Lower lobe of right lung (tissue), 2 donors: ENCODE measurements around the gene COQ4. TPM values are rescaled to one million over a fixed set of nuclear protein-coding genes. Genes with fewer than 3 reads are reported as not detected.

Experiments used
- ATAC-seq, 2 donors: fragments of 200-7000 bp; cut with Tn5 transposase; one replicate each; pipeline ENCODE4 v1.9.1; 2020 to 2022; ENCODE audit warnings: mild to moderate bottlenecking in 2 of 2, moderate library complexity in 2 of 2
- DNase-seq: peaks from one replicate; pipeline ENCODE4 v3.0.0-alpha.2; 2020
- H3K27ac ChIP-seq: fragments of 200-600 bp; one replicate; pipeline ENCODE4 v1.8.0; 2022
- H3K27me3 ChIP-seq: fragments of 200-600 bp; one replicate; pipeline ENCODE4 v1.8.0; 2022; ENCODE audit warnings: low read depth
- H3K36me3 ChIP-seq: fragments of 200-600 bp; one replicate; pipeline ENCODE4 v1.8.0; 2022; ENCODE audit warnings: mild to moderate bottlenecking
- H3K4me1 ChIP-seq: fragments of 200-600 bp; one replicate; pipeline ENCODE4 v1.8.0; 2022
- H3K4me3 ChIP-seq: fragments of 200-600 bp; one replicate; pipeline ENCODE4 v1.8.0; 2022; ENCODE audit warnings: mild to moderate bottlenecking
- H3K9me3 ChIP-seq: fragments of 200-600 bp; one replicate; pipeline ENCODE4 v1.8.0; 2022
- CTCF ChIP-seq: fragments of 200-600 bp; IDR thresholded peaks from one replicate; pipeline ENCODE4 v1.8.0; 2022; ENCODE audit warnings: antibody characterized with exemption, mild to moderate bottlenecking
- intact Hi-C: fragments of 100-400 bp; cut with DNase I; formaldehyde crosslinking; loops from one replicate; pipeline ENCODE4 v1.11.0; 2022
- total RNA-seq: library from RNA; stranded (reverse); fragmentation: NEBNext Ultra II Directional; extraction: Animal tissue kit (Norgen Biotek cat#: 25700); gene quantifications from one replicate; pipeline ENCODE4 v1.2.1, GENCODE V29; 2021
- donor health status: DM: no; HTN: yes; CAD: no; lungs with severe emphysema.

COQ4 gene
- total RNA-seq, 1 donor from 2014 or later, result 35.9 TPM

DNA sequence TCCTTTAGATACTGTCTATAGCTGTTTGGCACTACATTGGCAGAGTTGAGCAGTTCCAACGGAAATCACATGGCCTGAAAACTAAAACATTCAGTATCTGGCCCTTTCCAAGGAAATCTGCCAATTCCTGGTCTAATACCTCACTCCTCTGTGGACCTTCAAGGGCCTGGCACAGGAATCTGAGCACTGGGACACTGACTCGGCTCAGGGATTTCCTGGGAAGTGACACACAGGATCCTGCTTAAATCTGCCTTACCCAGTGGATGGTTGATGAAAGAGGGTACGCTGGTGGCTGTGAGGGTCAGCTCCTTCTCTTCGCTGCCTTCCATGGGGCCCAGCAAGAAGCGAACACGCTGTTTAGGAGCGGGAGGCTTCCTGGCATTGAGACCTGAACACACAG lies 1.3 kb upstream of the COQ4 start:
- TF ChIP-seq CTCF, result no peak
- Histone ChIP-seq H3K4me3 (peak overlapping the region; percentile 95), H3K9me3 (no peaks in the 10 kb centered on the region), H3K27me3 (no peaks in the 10 kb centered on the region), H3K36me3 (peaks cover 54% of the 10 kb centered on the region), H3K4me1 (peaks cover 23% of the 10 kb centered on the region), H3K27ac (no peak overlapping the region)
- DNase-seq, result no peak
- intact Hi-C loops, result no loop called here
- ATAC-seq, result no peak

GRCh38 chr9:128321879-128322403 lies 698 bp upstream of the COQ4 start:
- peak in 1 of 2 donors; percentile 35 for ATAC-seq
- Histone ChIP-seq H3K4me3 (peak overlapping the region; percentile 95), H3K9me3 (no peaks in the 10 kb centered on the region), H3K4me1 (peaks cover 23% of the 10 kb centered on the region), H3K27ac (peak overlapping the region; percentile 88), H3K36me3 (peaks cover 54% of the 10 kb centered on the region), H3K27me3 (no peaks in the 10 kb centered on the region)
- intact Hi-C loops, result no loop called here
- no peak for TF ChIP-seq CTCF
- DNase-seq, result no peak

GRCh38 chr9:128323212-128323730 lies 632 bp downstream of the COQ4 start:
- DNase-seq (no peak), ATAC-seq (no peak)
- Histone ChIP-seq H3K9me3 (no peaks in the 10 kb centered on the region), H3K4me1 (peaks cover 23% of the 10 kb centered on the region), H3K27ac (peak overlapping the region; percentile 88), H3K36me3 (peaks cover 56% of the 10 kb centered on the region), H3K27me3 (no peaks in the 10 kb centered on the region), H3K4me3 (peak overlapping the region; percentile 95)
- intact Hi-C loops, result no loop called here
- no peak for TF ChIP-seq CTCF

DNA sequence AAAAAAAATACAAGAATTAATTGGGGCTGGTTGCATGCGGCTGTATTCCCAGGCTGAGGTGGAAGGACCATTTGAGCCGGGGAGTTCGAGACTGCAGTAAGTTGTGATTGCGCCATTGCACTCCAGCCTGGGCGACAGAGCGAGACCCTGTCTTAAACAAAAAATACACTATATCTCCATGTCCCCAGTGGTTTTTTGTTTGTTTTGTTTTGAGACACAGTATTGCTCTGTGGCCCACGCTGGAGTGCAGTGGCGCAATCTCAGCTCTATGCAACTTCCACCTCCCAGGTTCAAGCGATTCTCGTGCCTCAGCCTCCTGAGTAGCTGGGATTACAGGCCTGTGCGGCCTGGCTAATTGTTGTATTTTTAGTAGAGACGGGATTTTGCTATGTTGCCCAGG lies 1.2 kb downstream of the COQ4 start:
- Histone ChIP-seq H3K36me3 (peaks cover 56% of the 10 kb centered on the region), H3K27ac (no peak overlapping the region), H3K9me3 (no peaks in the 10 kb centered on the region), H3K4me1 (peaks cover 23% of the 10 kb centered on the region), H3K27me3 (no peaks in the 10 kb centered on the region), H3K4me3 (peak overlapping the region; percentile 95)
- TF ChIP-seq CTCF, result no peak
- DNase-seq, result no peak
- intact Hi-C loops, result no loop called here
- ATAC-seq, result no peak

- no peak for TF ChIP-seq CTCF
- ATAC-seq, result no peak
- no peaks in the 10 kb centered on the region for H3K9me3 ChIP-seq
- DNase-seq, result no peak
- H3K4me1 ChIP-seq, result peaks cover 23% of the 10 kb centered on the region
- H3K4me3 ChIP-seq, result no peak overlapping the region
- H3K27ac ChIP-seq, result no peak overlapping the region
- H3K27me3 ChIP-seq, result no peaks in the 10 kb centered on the region
- H3K36me3 ChIP-seq, result peaks cover 52% of the 10 kb centered on the region
- intact Hi-C loops, result no loop called here
Measured at GRCh38 chr9:128324401-128324800, 1.8 kb downstream of the COQ4 start.
